Activated naive CD8-positive, alpha-beta T cell treated with anti-CD3 and anti-CD28 coated beads, Interleukin-2, amount 50 U/mL, for 24 hours (primary cell): ENCODE measurements around the gene SPDYC.

Source experiments
- ATAC-seq: fragments of 150-1000 bp; cut with Tn5 transposase; one replicate; pipeline ENCODE4 v1.10.0; 2021
- DNase-seq: peaks from one replicate; pipeline ENCODE4 v3.0.0; 2021
- H3K27ac Mint-ChIP-seq: one replicate; pipeline ENCODE4 v1.8.0; 2021; ENCODE audit warnings: mild to moderate bottlenecking, mixed read lengths
- H3K27me3 Mint-ChIP-seq: one replicate; pipeline ENCODE4 v1.8.0; 2021; ENCODE audit warnings: mixed read lengths
- H3K36me3 Mint-ChIP-seq: one replicate; pipeline ENCODE4 v1.8.0; 2021; ENCODE audit warnings: low read depth, mixed read lengths
- H3K4me1 Mint-ChIP-seq: one replicate; pipeline ENCODE4 v1.8.0; 2021; ENCODE audit warnings: mixed read lengths
- H3K4me3 Mint-ChIP-seq: one replicate; pipeline ENCODE4 v1.8.0; 2021; ENCODE audit warnings: mild to moderate bottlenecking, moderate library complexity, mixed read lengths
- H3K9me3 Mint-ChIP-seq: one replicate; pipeline ENCODE4 v1.8.0; 2021; ENCODE audit warnings: mixed read lengths

The SPDYC gene

GRCh38 chr11:65213322-65214211 is 43.5 kb downstream of the SPDYC start:
- Mint-ChIP-seq H3K36me3 (peaks cover 4% of the 10 kb centered on the region), H3K4me1 (peaks cover 26% of the 10 kb centered on the region), H3K9me3 (peaks cover 5% of the 10 kb centered on the region), H3K27ac (no peak overlapping the region), H3K27me3 (peaks cover 3% of the 10 kb centered on the region), H3K4me3 (no peak overlapping the region)
- ATAC-seq (peak; percentile 44), DNase-seq (peak; percentile 41)

GRCh38 chr11:65214212-65214845 is 44.3 kb downstream of the SPDYC start:
- Mint-ChIP-seq H3K9me3 (peaks cover 5% of the 10 kb centered on the region), H3K27ac (no peak overlapping the region), H3K4me1 (peaks cover 27% of the 10 kb centered on the region), H3K27me3 (peaks cover 3% of the 10 kb centered on the region), H3K36me3 (peaks cover 4% of the 10 kb centered on the region), H3K4me3 (no peak overlapping the region)
- no peak for DNase-seq
- no peak for ATAC-seq

- peak overlapping the region; percentile 97 for H3K27ac Mint-ChIP-seq
- peaks cover 35% of the 10 kb centered on the region for H3K4me1 Mint-ChIP-seq
- peaks cover 5% of the 10 kb centered on the region for H3K9me3 Mint-ChIP-seq
- H3K27me3 Mint-ChIP-seq, result peaks cover 3% of the 10 kb centered on the region
- peak overlapping the region; percentile 79 for H3K4me3 Mint-ChIP-seq
- peak; percentile 45 for ATAC-seq
- H3K36me3 Mint-ChIP-seq, result peaks cover 4% of the 10 kb centered on the region
- DNase-seq, result peak; percentile 28
These were observed 45.5 kb downstream of the SPDYC start for GRCh38 chr11:65215441-65216076.

- peaks cover 3% of the 10 kb centered on the region for H3K27me3 Mint-ChIP-seq
- ATAC-seq (peak; percentile 23), DNase-seq (no peak)
- H3K4me3 Mint-ChIP-seq, result peak overlapping the region; percentile 6
- peaks cover 35% of the 10 kb centered on the region for H3K4me1 Mint-ChIP-seq
- peaks cover 5% of the 10 kb centered on the region for H3K9me3 Mint-ChIP-seq
- peak overlapping the region; percentile 77 for H3K27ac Mint-ChIP-seq
- peaks cover 4% of the 10 kb centered on the region for H3K36me3 Mint-ChIP-seq
These were observed 46.8 kb downstream of the SPDYC start for GRCh38 chr11:65216830-65217229.

- peaks cover 4% of the 10 kb centered on the region for H3K36me3 Mint-ChIP-seq
- peaks cover 5% of the 10 kb centered on the region for H3K9me3 Mint-ChIP-seq
- peaks cover 3% of the 10 kb centered on the region for H3K27me3 Mint-ChIP-seq
- no peak overlapping the region for H3K4me3 Mint-ChIP-seq
- peak overlapping the region; percentile 77 for H3K27ac Mint-ChIP-seq
- ATAC-seq, result no peak
- DNase-seq, result no peak
- H3K4me1 Mint-ChIP-seq, result peaks cover 34% of the 10 kb centered on the region
These were observed 47.7 kb downstream of the SPDYC start for GRCh38 chr11:65217441-65218423.

- DNase-seq (no peak), ATAC-seq (no peak)
- Mint-ChIP-seq H3K27ac (no peak overlapping the region), H3K36me3 (peaks cover 4% of the 10 kb centered on the region), H3K4me3 (no peak overlapping the region), H3K27me3 (peaks cover 6% of the 10 kb centered on the region), H3K9me3 (peaks cover 5% of the 10 kb centered on the region), H3K4me1 (peaks cover 27% of the 10 kb centered on the region)
These were observed 48.4 kb downstream of the SPDYC start for GRCh38 chr11:65218446-65218845.

- peaks cover 17% of the 10 kb centered on the region for H3K4me1 Mint-ChIP-seq
- H3K9me3 Mint-ChIP-seq, result peaks cover 5% of the 10 kb centered on the region
- H3K36me3 Mint-ChIP-seq, result peaks cover 4% of the 10 kb centered on the region
- ATAC-seq (no peak), DNase-seq (no peak)
- no peak overlapping the region for H3K4me3 Mint-ChIP-seq
- no peak overlapping the region for H3K27ac Mint-ChIP-seq
- H3K27me3 Mint-ChIP-seq, result peaks cover 11% of the 10 kb centered on the region
These were observed 49.8 kb downstream of the SPDYC start for GRCh38 chr11:65219930-65220213.

GRCh38 chr11:65221026-65221425 is 51.0 kb downstream of the SPDYC start:
- Mint-ChIP-seq H3K4me3 (no peak overlapping the region), H3K27ac (no peak overlapping the region), H3K9me3 (no peaks in the 10 kb centered on the region), H3K4me1 (peaks cover 22% of the 10 kb centered on the region), H3K27me3 (peaks cover 14% of the 10 kb centered on the region), H3K36me3 (no peaks in the 10 kb centered on the region)
- DNase-seq (no peak), ATAC-seq (no peak)
